Body of pancreas (tissue), 4 donors: ENCODE data around the gene SLC37A1.

Experiments
- CTCF ChIP-seq, 7 experiments: fragments of 450-650 bp in 4 of 7; fragments of 200-600 bp in 3 of 7; sonication (generic) in 3 of 7; IDR thresholded peaks; one replicate each; pipeline ENCODE4 v1.5.1; 2016 to 2019; ENCODE audit warnings: antibody characterized with exemption in 7 of 7
- POLR2A ChIP-seq, 3 donors: fragments of 450-650 bp; IDR thresholded peaks; one replicate each; pipeline ENCODE4 v1.6.1; 2016; ENCODE audit warnings: antibody characterized with exemption in 3 of 3, mild to moderate bottlenecking in 2 of 3

DNA sequence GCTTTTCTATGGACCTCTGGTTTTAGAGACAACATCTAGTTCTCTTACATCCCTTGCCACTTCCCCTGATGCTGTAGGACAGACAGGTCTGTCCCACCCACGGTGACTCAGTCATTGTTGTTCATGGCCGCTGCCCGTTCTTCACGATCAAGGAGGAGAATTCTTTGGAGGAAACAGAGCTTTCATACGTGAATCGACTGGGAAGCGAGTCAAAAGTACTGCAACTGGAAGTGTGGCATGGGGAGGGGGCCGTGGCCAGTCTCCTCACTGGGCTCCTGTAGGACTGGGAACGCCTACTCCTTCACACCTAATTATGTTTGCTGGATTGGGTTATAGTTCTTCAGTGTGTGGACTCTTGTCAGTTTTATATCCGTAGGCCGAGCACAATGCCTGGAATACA lies 4.4 kb upstream of the SLC37A1 start:
- TF ChIP-seq CTCF (IDR thresholded peaks at IDR 0.05) (no peak), POLR2A (IDR thresholded peaks at IDR 0.05) (no peak)
